Naive thymus-derived CD4-positive, alpha-beta T cell (primary cell): Measurements from ENCODE around the gene CRYBG3. TPM values are rescaled to one million over a fixed set of nuclear protein-coding genes. Genes with fewer than 3 reads are reported as not detected.

ENCODE experiments used
- ATAC-seq: fragments of 150-1000 bp; cut with Tn5 transposase; 2 replicates; pipeline ENCODE4 v1.10.0; 2021; ENCODE audit warnings: mild to moderate bottlenecking, moderate library complexity
- CTCF ChIA-PET: fragments of 350-600 bp; sonication (Branson Sonifier 250); formaldehyde crosslinking; loops from one replicate; lab custom pipeline; 2021; ENCODE audit warnings: antibody characterized with exemption; lab: Charles Lee
- POLR2A ChIA-PET: fragments of 350-600 bp; sonication (Branson Sonifier 250); formaldehyde crosslinking; loops from one replicate; lab custom pipeline; 2021; ENCODE audit warnings: antibody characterized with exemption, inconsistent platforms; lab: Charles Lee
- DNase-seq, 9 donors: peaks; one replicate each; pipeline versions ENCODE4 v3.0.0 to v3.0.0-alpha.2; 2020 to 2022; ENCODE audit warnings: mixed read lengths in 1 of 9
- H3K27ac ChIP-seq: one replicate; pipeline ENCODE4 v1.7.0; 2013; ENCODE audit warnings: mild to moderate bottlenecking, low read depth, low read length, moderate library complexity
- H3K27me3 ChIP-seq, 2 donors: one replicate each; pipeline ENCODE4 v1.7.0; 2013; ENCODE audit warnings: low read length in 2 of 2, mild to moderate bottlenecking in 2 of 2, moderate library complexity in 2 of 2; ENCODE audit not compliant: control insufficient read depth in 2 of 2, insufficient read depth in 2 of 2
- H3K36me3 ChIP-seq, 3 experiments: 1 replicate in 2 of 3; 2 replicates in 1 of 3; pipeline ENCODE4 v1.7.0; 2013; ENCODE audit warnings: low read length in 3 of 3, mild to moderate bottlenecking in 3 of 3, moderate library complexity in 1 of 3; ENCODE audit not compliant: insufficient read depth in 3 of 3, control insufficient read depth in 2 of 3
- H3K4me1 ChIP-seq, 2 donors: one replicate each; pipeline ENCODE4 v1.7.0; 2013; ENCODE audit warnings: low read length in 2 of 2, mild to moderate bottlenecking in 2 of 2, moderate library complexity in 1 of 2; ENCODE audit not compliant: control insufficient read depth in 2 of 2, insufficient read depth in 2 of 2
- H3K4me3 ChIP-seq: 2 replicates; pipeline ENCODE4 v1.7.0; 2013; ENCODE audit warnings: mild to moderate bottlenecking, low read length
- H3K9me3 ChIP-seq, 3 experiments: 1 replicate in 2 of 3; 2 replicates in 1 of 3; pipeline ENCODE4 v1.7.0; 2013; ENCODE audit warnings: low read length in 3 of 3; ENCODE audit not compliant: control insufficient read depth in 2 of 3
- H3K27ac Mint-ChIP-seq, 9 donors: one replicate each; pipeline ENCODE4 v1.8.0; 2020 to 2022; ENCODE audit warnings: mixed read lengths in 9 of 9, mild to moderate bottlenecking in 8 of 9, moderate library complexity in 5 of 9, inconsistent platforms in 2 of 9
- H3K27me3 Mint-ChIP-seq, 5 donors: one replicate each; pipeline ENCODE4 v1.8.0; 2021 to 2022; ENCODE audit warnings: mixed read lengths in 5 of 5, mild to moderate bottlenecking in 1 of 5
- H3K36me3 Mint-ChIP-seq, 5 donors: one replicate each; pipeline ENCODE4 v1.8.0; 2020 to 2022; ENCODE audit warnings: mixed read lengths in 5 of 5, mild to moderate bottlenecking in 3 of 5, inconsistent platforms in 1 of 5
- H3K4me1 Mint-ChIP-seq, 7 donors: one replicate each; pipeline ENCODE4 v1.8.0; 2020 to 2022; ENCODE audit warnings: mixed read lengths in 7 of 7, mild to moderate bottlenecking in 3 of 7, inconsistent platforms in 1 of 7
- H3K4me3 Mint-ChIP-seq, 10 donors: one replicate each; pipeline ENCODE4 v1.8.0; 2020 to 2022; ENCODE audit warnings: mild to moderate bottlenecking in 10 of 10, mixed read lengths in 10 of 10, moderate library complexity in 6 of 10, inconsistent platforms in 2 of 10
- H3K9me3 Mint-ChIP-seq, 11 donors: one replicate each; pipeline ENCODE4 v1.8.0; 2020 to 2022; ENCODE audit warnings: mixed read lengths in 11 of 11, mild to moderate bottlenecking in 4 of 11, inconsistent platforms in 1 of 11, moderate library complexity in 1 of 11
- intact Hi-C, 2 donors: fragments of 100-400 bp; cut with micrococcal nuclease; formaldehyde crosslinking; loops; one replicate each; pipeline ENCODE4 v1.15.1; 2023
- polyA plus RNA-seq, 2 donors: library from polyadenylated mRNA; unstranded; fragments of 300-500 nt; fragmentation: Illumina TruSeq; gene quantifications; one replicate each; pipeline ENCODE4 v1.2.3, GENCODE V29; 2021
- total RNA-seq, 6 experiments: library from RNA in 5 of 6; stranded (reverse) in 5 of 6; gene quantifications; 1 replicate in 5 of 6; 2 replicates in 1 of 6; pipeline ENCODE4 v1.2.3 and lab custom pipeline; 2021 to 2026

The CRYBG3 gene
- total and polyA plus RNA-seq, 7 experiments from 2014 or later = 0.86 to 11.2 (median 4.8) TPM

- Mint-ChIP-seq H3K4me3 (no peak overlapping the region), H3K36me3 (peaks cover 8 to 51% (median 23%) of the 10 kb centered on the region in 5 donors), H3K9me3 (no peaks in the 10 kb centered on the region), H3K27me3 (no peaks in the 10 kb centered on the region), H3K4me1 (peaks cover 5 to 49% (median 21%) of the 10 kb centered on the region in 7 donors), H3K27ac (no peak overlapping the region)
- H3K4me3 ChIP-seq = no peak overlapping the region
- H3K36me3 ChIP-seq = peaks cover 3 to 51% (median 6%) of the 10 kb centered on the region in 3 experiments
- DNase-seq (no peak), ATAC-seq (no peak)
- CTCF ChIA-PET = interaction anchor here (0.6 kb wide), 1 partner anchor 171 kb away, joined by 3 read pairs; no protein-coding TSS in a partner anchor
- no peak overlapping the region for H3K27ac ChIP-seq
- POLR2A ChIA-PET = interaction anchor here (0.7 kb wide), 1 partner anchor 155 kb away, joined by 4 read pairs; no protein-coding TSS in a partner anchor
- H3K9me3 ChIP-seq = no peaks in the 10 kb centered on the region
- intact Hi-C loops = no loop called here
- no peaks in the 10 kb centered on the region for H3K27me3 ChIP-seq
- H3K4me1 ChIP-seq = peaks cover 0 to 2% of the 10 kb centered on the region in 2 donors
Measured at GRCh38 chr3:97958396-97958795, 136.6 kb downstream of the CRYBG3 start.

GRCh38 chr3:97958796-97959195, 137.0 kb downstream of the CRYBG3 start:
- CTCF ChIA-PET = interaction anchor here (0.6 kb wide), 1 partner anchor 171 kb away, joined by 3 read pairs; no protein-coding TSS in a partner anchor
- ATAC-seq = no peak

GRCh38 chr3:97959872-97960271, 138.1 kb downstream of the CRYBG3 start:
- Histone ChIP-seq H3K27me3 (no peaks in the 10 kb centered on the region), H3K4me1 (peaks cover 0 to 9% of the 10 kb centered on the region in 2 donors), H3K4me3 (no peak overlapping the region), H3K27ac (no peak overlapping the region), H3K36me3 (peaks cover 0 to 41% (median 6%) of the 10 kb centered on the region in 3 experiments), H3K9me3 (no peaks in the 10 kb centered on the region)
- H3K4me3 Mint-ChIP-seq = no peak overlapping the region
- intact Hi-C loops = no loop called here
- peaks cover 9 to 54% (median 32%) of the 10 kb centered on the region in 7 donors for H3K4me1 Mint-ChIP-seq
- no peak for DNase-seq
- CTCF ChIA-PET = interaction anchor here (1.0 to 1.5 kb wide), 2 partner anchors 11 to 63 kb away, joined by 3 to 4 read pairs; no protein-coding TSS in a partner anchor
- POLR2A ChIA-PET = interaction anchor here (1.1 kb wide), 1 partner anchor 11 kb away, joined by 4 read pairs; no protein-coding TSS in a partner anchor
- no peaks in the 10 kb centered on the region for H3K27me3 Mint-ChIP-seq
- H3K36me3 Mint-ChIP-seq = peaks cover 8 to 52% (median 27%) of the 10 kb centered on the region in 5 donors
- no peaks in the 10 kb centered on the region for H3K9me3 Mint-ChIP-seq
- ATAC-seq = no peak
- no peak overlapping the region for H3K27ac Mint-ChIP-seq

More at GRCh38 chr3:97958796-97959195, 137.0 kb downstream of the CRYBG3 start:
- H3K36me3 ChIP-seq = peaks cover 3 to 50% (median 6%) of the 10 kb centered on the region in 3 experiments
- no peaks in the 10 kb centered on the region for H3K27me3 ChIP-seq
- POLR2A ChIA-PET = interaction anchor here (0.7 kb wide), 1 partner anchor 155 kb away, joined by 4 read pairs; no protein-coding TSS in a partner anchor
- H3K9me3 ChIP-seq = no peaks in the 10 kb centered on the region
- intact Hi-C loops = no loop called here
- no peaks in the 10 kb centered on the region for H3K9me3 Mint-ChIP-seq
- no peak overlapping the region for H3K4me3 ChIP-seq
- H3K4me3 Mint-ChIP-seq = no peak overlapping the region
- H3K27ac ChIP-seq = no peak overlapping the region
- H3K27ac Mint-ChIP-seq = no peak overlapping the region
- peaks cover 0 to 5% of the 10 kb centered on the region in 2 donors for H3K4me1 ChIP-seq
- H3K36me3 Mint-ChIP-seq = peaks cover 8 to 52% (median 23%) of the 10 kb centered on the region in 5 donors
- peaks cover 7 to 53% (median 25%) of the 10 kb centered on the region in 7 donors for H3K4me1 Mint-ChIP-seq
- no peak for DNase-seq
- no peaks in the 10 kb centered on the region for H3K27me3 Mint-ChIP-seq

- ATAC-seq (no peak), DNase-seq (no peak)
- no peak overlapping the region for H3K4me3 ChIP-seq
- H3K27ac ChIP-seq = no peak overlapping the region
- ChIA-PET POLR2A (no interaction called here), CTCF (interaction anchor here (1.5 kb wide), 1 partner anchor 11 kb away, joined by 4 read pairs; no protein-coding TSS in a partner anchor)
- Mint-ChIP-seq H3K9me3 (no peaks in the 10 kb centered on the region), H3K27ac (no peak overlapping the region), H3K27me3 (no peaks in the 10 kb centered on the region), H3K36me3 (peaks cover 8 to 53% (median 27%) of the 10 kb centered on the region in 5 donors), H3K4me1 (peaks cover 11 to 53% (median 35%) of the 10 kb centered on the region in 7 donors), H3K4me3 (no peak overlapping the region)
- intact Hi-C loops = no loop called here
- H3K4me1 ChIP-seq = peaks cover 0 to 9% of the 10 kb centered on the region in 2 donors
- no peaks in the 10 kb centered on the region for H3K9me3 ChIP-seq
- H3K36me3 ChIP-seq = peaks cover 0 to 36% (median 6%) of the 10 kb centered on the region in 3 experiments
- H3K27me3 ChIP-seq = no peaks in the 10 kb centered on the region
Measured at GRCh38 chr3:97960551-97960950, 138.7 kb downstream of the CRYBG3 start.

- no peak overlapping the region for H3K4me3 Mint-ChIP-seq
- ATAC-seq (no peak), DNase-seq (no peak)
- peaks cover 8 to 55% (median 32%) of the 10 kb centered on the region in 5 donors for H3K36me3 Mint-ChIP-seq
- peak overlapping the region in 2 of 9 donors; percentile 36 to 47 for H3K27ac Mint-ChIP-seq
- no peaks in the 10 kb centered on the region for H3K9me3 Mint-ChIP-seq
- Histone ChIP-seq H3K27me3 (no peaks in the 10 kb centered on the region), H3K27ac (no peak overlapping the region), H3K36me3 (peaks cover 0 to 36% (median 6%) of the 10 kb centered on the region in 3 experiments), H3K9me3 (no peaks in the 10 kb centered on the region), H3K4me3 (no peak overlapping the region), H3K4me1 (peaks cover 0 to 9% of the 10 kb centered on the region in 2 donors)
- ChIA-PET CTCF (interaction anchor here (1.5 kb wide), 1 partner anchor 10 kb away, joined by 4 read pairs; no protein-coding TSS in a partner anchor), POLR2A (interaction anchor here (0.6 kb wide), 1 partner anchor 104 kb away, joined by 5 read pairs; no protein-coding TSS in a partner anchor)
- peaks cover 11 to 55% (median 41%) of the 10 kb centered on the region in 7 donors for H3K4me1 Mint-ChIP-seq
- H3K27me3 Mint-ChIP-seq = no peaks in the 10 kb centered on the region
- intact Hi-C loops = no loop called here
Measured at GRCh38 chr3:97960993-97961766, 139.4 kb downstream of the CRYBG3 start.

- ATAC-seq = no peak
- Histone ChIP-seq H3K9me3 (no peaks in the 10 kb centered on the region), H3K27ac (no peak overlapping the region), H3K27me3 (no peaks in the 10 kb centered on the region), H3K4me1 (peaks cover 8 to 31% of the 10 kb centered on the region in 2 donors), H3K36me3 (peaks cover 0 to 10% (median 5%) of the 10 kb centered on the region in 3 experiments), H3K4me3 (no peak overlapping the region)
- POLR2A ChIA-PET = no interaction called here
- H3K4me1 Mint-ChIP-seq = peaks cover 42 to 89% (median 81%) of the 10 kb centered on the region in 7 donors
- H3K4me3 Mint-ChIP-seq = peak overlapping the region in 1 of 10 donors; percentile 93
- DNase-seq = no peak
- H3K27ac Mint-ChIP-seq = peak overlapping the region in 2 of 9 donors; percentile 10 to 87
- intact Hi-C loops = loop anchor here in 1 of 2 donors (2.0 kb wide), 1 partner anchor 23 kb away; no protein-coding TSS in a partner anchor
- H3K9me3 Mint-ChIP-seq = no peaks in the 10 kb centered on the region
- CTCF ChIA-PET = interaction anchor here (1.3 to 1.5 kb wide), 2 partner anchors 17 to 23 kb away, joined by 3 to 4 read pairs; no protein-coding TSS in a partner anchor
- peaks cover 0 to 43% (median 11%) of the 10 kb centered on the region in 5 donors for H3K36me3 Mint-ChIP-seq
- H3K27me3 Mint-ChIP-seq = no peaks in the 10 kb centered on the region
Measured at GRCh38 chr3:97967966-97968365, 146.2 kb downstream of the CRYBG3 start.
